Gastrocnemius medialis (tissue), 4 donors: ENCODE results near the gene TLE1. TPM values are rescaled to one million over a fixed set of nuclear protein-coding genes. Genes with fewer than 3 reads are reported as not detected.

Experiments used
- ATAC-seq, 2 donors: fragments of 150-250 bp; one replicate each; pipeline ENCODE4 v1.9.1; 2016
- DNase-seq, 2 donors: peaks; one replicate each; pipeline ENCODE4 v3.0.0-alpha.2; 2019
- H3K27ac ChIP-seq, 4 donors: fragments of 200-600 bp; sonication (generic); 1 replicate in 1 of 4; 2 replicates in 3 of 4; pipeline ENCODE4 v1.5.1; 2016 to 2018; ENCODE audit warnings: mild to moderate bottlenecking in 2 of 4, moderate library complexity in 1 of 4
- H3K27me3 ChIP-seq, 3 donors: fragments of 200-600 bp; sonication (generic) in 2 of 3; 1 replicate in 1 of 3; 2 replicates in 2 of 3; pipeline versions ENCODE4 v1.5.1 to v1.6.0; 2016 to 2019; ENCODE audit warnings: mild to moderate bottlenecking in 1 of 3, moderate library complexity in 1 of 3
- H3K36me3 ChIP-seq, 2 donors: fragments of 200-600 bp; sonication (generic) in 1 of 2; one replicate each; pipeline ENCODE4 v1.5.1; 2017 to 2018
- H3K4me1 ChIP-seq, 2 donors: fragments of 200-600 bp; sonication (generic) in 1 of 2; one replicate each; pipeline ENCODE4 v1.5.1; 2016 to 2017; ENCODE audit warnings: mild to moderate bottlenecking in 2 of 2
- H3K4me3 ChIP-seq, 4 donors: fragments of 200-600 bp; sonication (generic) in 3 of 4; 1 replicate in 1 of 4; 2 replicates in 3 of 4; pipeline ENCODE4 v1.5.1; 2016 to 2019; ENCODE audit warnings: mild to moderate bottlenecking in 2 of 4
- H3K9me3 ChIP-seq, 3 donors: fragments of 200-600 bp; sonication (generic) in 2 of 3; 1 replicate in 1 of 3; 2 replicates in 2 of 3; pipeline ENCODE4 v1.5.1; 2016 to 2019
- POLR2A ChIP-seq, 2 donors: fragments of 450-650 bp; IDR thresholded peaks; one replicate each; pipeline ENCODE4 v1.6.1; 2017; ENCODE audit warnings: antibody characterized with exemption in 2 of 2, mild to moderate bottlenecking in 2 of 2, moderate library complexity in 2 of 2
- in situ Hi-C, 4 donors: fragments of 200-750 bp; cut with MboI; loops; one replicate each; pipeline versions ENCODE4 v1.15.0 to v1.8.0; 2017; ENCODE audit warnings: low sequenced_read_pairs in 4 of 4
- intact Hi-C: fragments of 100-400 bp; cut with DNase I; formaldehyde crosslinking; loops from one replicate; pipeline ENCODE4 v1.15.1; 2023; ENCODE audit warnings: low total_unique reads
- total RNA-seq, 4 donors: library from RNA; depleted of rRNA; stranded (reverse); fragments of >200 nt; gene quantifications; one replicate each; pipeline versions ENCODE4 v1.1.0 to v1.2.3, GENCODE V29; 2016
- TF ChIP-seq, protein P1 (sequence below), 5 experiments: fragments of 450-650 bp in 3 of 5; fragments of 200-600 bp in 2 of 5; sonication (generic) in 2 of 5; IDR thresholded peaks in 4 of 5; conservative IDR thresholded peaks in 1 of 5; 1 replicate in 4 of 5; 2 replicates in 1 of 5; pipeline ENCODE4 v1.5.1; 2016 to 2019; ENCODE audit warnings: antibody characterized with exemption in 5 of 5, mild to moderate bottlenecking in 3 of 5, moderate library complexity in 3 of 5

The TLE1 gene
- total RNA-seq, 4 donors from 2014 or later = 32.0 to 159 (median 55.4) TPM

GRCh38 chr9:81549500-81550206 lies 139.7 kb downstream of the TLE1 start:
- no peaks in the 10 kb centered on the region for H3K4me1 ChIP-seq
- no peak overlapping the region for H3K4me3 ChIP-seq
- no peak overlapping the region for H3K27ac ChIP-seq
- ATAC-seq (no peak), DNase-seq (no peak)
- H3K9me3 ChIP-seq = no peaks in the 10 kb centered on the region
- H3K36me3 ChIP-seq = no peaks in the 10 kb centered on the region
- no peaks in the 10 kb centered on the region for H3K27me3 ChIP-seq
- intact Hi-C loops = no loop called here
- no peak for TF ChIP-seq POLR2A (IDR thresholded peaks at IDR 0.05)
- TF ChIP-seq, protein P1, sequence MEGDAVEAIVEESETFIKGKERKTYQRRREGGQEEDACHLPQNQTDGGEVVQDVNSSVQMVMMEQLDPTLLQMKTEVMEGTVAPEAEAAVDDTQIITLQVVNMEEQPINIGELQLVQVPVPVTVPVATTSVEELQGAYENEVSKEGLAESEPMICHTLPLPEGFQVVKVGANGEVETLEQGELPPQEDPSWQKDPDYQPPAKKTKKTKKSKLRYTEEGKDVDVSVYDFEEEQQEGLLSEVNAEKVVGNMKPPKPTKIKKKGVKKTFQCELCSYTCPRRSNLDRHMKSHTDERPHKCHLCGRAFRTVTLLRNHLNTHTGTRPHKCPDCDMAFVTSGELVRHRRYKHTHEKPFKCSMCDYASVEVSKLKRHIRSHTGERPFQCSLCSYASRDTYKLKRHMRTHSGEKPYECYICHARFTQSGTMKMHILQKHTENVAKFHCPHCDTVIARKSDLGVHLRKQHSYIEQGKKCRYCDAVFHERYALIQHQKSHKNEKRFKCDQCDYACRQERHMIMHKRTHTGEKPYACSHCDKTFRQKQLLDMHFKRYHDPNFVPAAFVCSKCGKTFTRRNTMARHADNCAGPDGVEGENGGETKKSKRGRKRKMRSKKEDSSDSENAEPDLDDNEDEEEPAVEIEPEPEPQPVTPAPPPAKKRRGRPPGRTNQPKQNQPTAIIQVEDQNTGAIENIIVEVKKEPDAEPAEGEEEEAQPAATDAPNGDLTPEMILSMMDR (IDR thresholded peaks at IDR 0.05 in 4 of 5, conservative IDR thresholded peaks at IDR 0.05 in 1 of 5) = no peak
- in situ Hi-C loops = no loop called here

DNA sequence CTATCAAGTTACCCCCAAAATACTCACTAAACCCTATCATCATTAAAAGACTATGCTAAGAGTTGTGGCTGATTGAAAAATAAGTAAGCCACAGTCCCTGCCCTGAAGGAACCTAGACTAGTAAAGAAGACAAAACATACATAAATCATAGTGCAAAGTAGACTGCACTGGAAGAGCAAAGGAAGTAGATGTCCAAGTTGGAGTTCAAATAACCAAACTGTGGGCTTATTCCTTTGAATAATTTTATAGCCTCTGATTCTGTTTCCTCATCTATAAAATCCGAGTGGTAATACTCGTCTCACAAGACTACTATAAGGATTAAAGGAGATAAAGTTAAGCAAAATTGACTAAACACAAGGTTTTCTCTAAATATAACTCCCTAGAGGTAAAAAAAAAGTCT lies 140.4 kb downstream of the TLE1 start:
- no peaks in the 10 kb centered on the region for H3K4me1 ChIP-seq
- intact Hi-C loops (no loop called here), in situ Hi-C loops (no loop called here)
- no peaks in the 10 kb centered on the region for H3K36me3 ChIP-seq
- TF ChIP-seq, protein P1 (IDR thresholded peaks at IDR 0.05 in 4 of 5, conservative IDR thresholded peaks at IDR 0.05 in 1 of 5) = no peak
- TF ChIP-seq POLR2A (IDR thresholded peaks at IDR 0.05) = no peak
- DNase-seq = no peak
- H3K27ac ChIP-seq = no peak overlapping the region
- no peak overlapping the region for H3K4me3 ChIP-seq
- ATAC-seq = no peak
- no peaks in the 10 kb centered on the region for H3K27me3 ChIP-seq
- no peaks in the 10 kb centered on the region for H3K9me3 ChIP-seq

DNA sequence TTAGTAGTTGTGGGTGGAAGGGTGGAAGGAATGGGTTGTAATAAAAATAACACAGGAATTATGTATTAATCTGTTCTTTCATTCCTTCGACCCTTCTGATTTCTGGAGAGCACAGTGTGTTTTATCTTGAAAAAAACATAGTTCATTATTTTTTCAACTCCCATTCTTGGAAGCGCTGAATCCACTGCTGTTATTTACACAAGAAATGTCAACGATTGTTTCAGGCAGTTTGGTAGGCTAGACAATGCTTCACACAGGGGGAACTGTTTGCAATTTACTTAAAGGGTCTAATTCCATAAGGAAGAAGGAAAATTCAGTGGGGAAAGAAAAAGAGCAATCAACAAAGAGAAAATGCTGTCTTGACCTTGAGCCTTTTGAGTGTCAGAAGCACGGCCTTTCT lies 142.9 kb downstream of the TLE1 start:
- DNase-seq (no peak), ATAC-seq (no peak)
- no peak overlapping the region for H3K4me3 ChIP-seq
- H3K36me3 ChIP-seq = no peaks in the 10 kb centered on the region
- no peak overlapping the region for H3K27ac ChIP-seq
- H3K9me3 ChIP-seq = no peaks in the 10 kb centered on the region
- no peaks in the 10 kb centered on the region for H3K4me1 ChIP-seq
- no peaks in the 10 kb centered on the region for H3K27me3 ChIP-seq
- no peak for TF ChIP-seq POLR2A (IDR thresholded peaks at IDR 0.05)
- TF ChIP-seq, protein P1 (IDR thresholded peaks at IDR 0.05 in 4 of 5, conservative IDR thresholded peaks at IDR 0.05 in 1 of 5) = no peak
- in situ Hi-C loops (no loop called here), intact Hi-C loops (no loop called here)

DNA sequence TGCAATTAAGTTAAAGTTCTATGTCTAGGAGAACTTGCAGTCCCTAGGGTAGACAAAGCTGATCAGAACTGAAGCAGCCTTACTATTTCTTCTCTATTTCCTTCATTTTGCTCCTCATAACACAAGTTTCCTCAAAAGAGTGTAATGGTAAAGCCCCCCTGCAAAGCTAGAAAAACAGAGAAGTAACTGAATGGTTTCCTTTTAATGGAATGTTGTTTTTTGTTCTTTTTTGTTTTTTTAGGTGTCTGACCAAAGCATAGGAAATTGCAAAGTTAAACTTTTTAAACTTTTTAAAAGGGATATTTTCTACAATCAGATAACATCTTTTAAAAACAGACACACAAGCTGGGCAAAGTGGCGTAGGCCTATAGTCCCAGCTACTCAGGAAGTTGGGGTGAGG lies 145.7 kb downstream of the TLE1 start:
- Histone ChIP-seq H3K27ac (no peak overlapping the region), H3K4me3 (no peak overlapping the region), H3K27me3 (no peaks in the 10 kb centered on the region), H3K9me3 (no peaks in the 10 kb centered on the region), H3K36me3 (no peaks in the 10 kb centered on the region), H3K4me1 (peaks cover 3 to 15% of the 10 kb centered on the region in 2 donors)
- in situ Hi-C loops (no loop called here), intact Hi-C loops (no loop called here)
- no peak for TF ChIP-seq POLR2A (IDR thresholded peaks at IDR 0.05)
- TF ChIP-seq, protein P1 (IDR thresholded peaks at IDR 0.05 in 4 of 5, conservative IDR thresholded peaks at IDR 0.05 in 1 of 5) = no peak
- no peak for DNase-seq
- ATAC-seq = no peak
